ENCODE measurements around the gene PEAR1. TPM values are rescaled to one million over a fixed set of nuclear protein-coding genes. Genes with fewer than 3 reads are reported as not detected.

Gene PEAR1
- total RNA-seq, 1 experiment from 2014 or later = 11.9 TPM

DNA sequence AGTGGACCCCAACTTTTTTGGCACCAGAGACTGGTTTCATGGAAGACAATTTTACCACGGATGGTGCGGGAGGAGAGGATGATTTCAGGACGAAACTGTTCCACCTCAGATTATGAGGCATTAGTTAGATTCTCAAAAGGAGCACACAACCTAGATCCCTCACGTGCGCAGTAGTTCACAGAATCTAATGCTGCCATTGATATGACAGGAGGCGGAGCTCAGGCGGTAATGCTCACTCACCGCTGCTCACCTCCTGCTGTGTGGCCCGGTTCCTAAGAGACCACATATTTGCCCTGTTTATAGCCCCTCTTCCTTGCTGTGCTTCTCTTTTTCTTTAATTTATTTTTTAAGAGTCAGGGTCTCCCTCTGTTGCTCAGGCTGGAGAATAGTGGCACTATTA, 28.3 kb upstream of the PEAR1 start:
- no peaks in the 10 kb centered on the region for H3F3A ChIP-seq (ENCODE audit: low read length, unreplicated experiment)
- CTCF ChIA-PET = no interaction called here
- no peaks in the 10 kb centered on the region for H3K9me3 ChIP-seq (ENCODE audit: low read length)

DNA sequence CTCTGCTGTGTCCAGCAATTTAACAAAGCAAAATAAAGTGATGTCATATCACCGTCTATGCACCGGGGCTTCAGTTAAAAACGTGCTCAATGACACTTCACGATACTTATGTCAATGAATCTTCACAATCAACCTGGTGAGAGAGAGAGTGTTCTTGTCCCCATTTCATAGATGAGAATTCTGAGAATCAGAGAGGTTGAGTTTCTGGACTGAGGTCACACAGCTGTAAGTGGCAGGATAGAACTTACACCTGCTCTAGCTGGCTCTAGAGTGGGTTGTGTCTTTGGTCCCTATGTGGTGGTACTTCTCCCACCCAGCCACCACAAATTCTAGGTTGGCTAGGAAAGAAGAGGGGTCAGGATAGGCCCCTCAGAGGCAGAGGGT, 27.7 kb upstream of the PEAR1 start:
- Histone ChIP-seq H3F3A (ENCODE audit: low read length, unreplicated experiment) (no peaks in the 10 kb centered on the region), H3K9ac (ENCODE audit: low read length) (no peak overlapping the region), H3K9me2 (replicated peaks; ENCODE audit: low read length) (0 out of 2 replicates have a peak, but pooled peaks cover 4% of the 10 kb centered on the region), H3K9me3 (ENCODE audit: low read length) (no peaks in the 10 kb centered on the region), H3K79me2 (ENCODE audit: low read length) (no peaks in the 10 kb centered on the region), H3K4me1 (ENCODE audit: insufficient read depth, low read length) (peaks cover 15% of the 10 kb centered on the region), H3K27ac (ENCODE audit: low read length) (no peak overlapping the region), H3K4me2 (ENCODE audit: low read length) (no peak overlapping the region), H3K36me3 (ENCODE audit: low read depth, low read length) (no peaks in the 10 kb centered on the region), H3K27me3 (ENCODE audit: low read length) (peaks cover 10% of the 10 kb centered on the region), H4K20me1 (ENCODE audit: low read length) (no peaks in the 10 kb centered on the region), H2AFZ (ENCODE audit: low read length) (no peak overlapping the region), H3K4me3 (ENCODE audit: low read length) (no peak overlapping the region)
- BruUV-seq (replicated peaks) = no TSS peak
- ChIA-PET POLR2A (ENCODE audit: unreplicated experiment) (no interaction called here), CTCF (no interaction called here)
- TF ChIP-seq EZH2phosphoT487 (IDR thresholded peaks at IDR 0.05; ENCODE audit: borderline replicate concordance, low read length) (no peak), EZH2 (IDR thresholded peaks at IDR 0.05; ENCODE audit: low read length, unreplicated experiment) (no peak)
- TF ChIP-seq, protein P1, sequence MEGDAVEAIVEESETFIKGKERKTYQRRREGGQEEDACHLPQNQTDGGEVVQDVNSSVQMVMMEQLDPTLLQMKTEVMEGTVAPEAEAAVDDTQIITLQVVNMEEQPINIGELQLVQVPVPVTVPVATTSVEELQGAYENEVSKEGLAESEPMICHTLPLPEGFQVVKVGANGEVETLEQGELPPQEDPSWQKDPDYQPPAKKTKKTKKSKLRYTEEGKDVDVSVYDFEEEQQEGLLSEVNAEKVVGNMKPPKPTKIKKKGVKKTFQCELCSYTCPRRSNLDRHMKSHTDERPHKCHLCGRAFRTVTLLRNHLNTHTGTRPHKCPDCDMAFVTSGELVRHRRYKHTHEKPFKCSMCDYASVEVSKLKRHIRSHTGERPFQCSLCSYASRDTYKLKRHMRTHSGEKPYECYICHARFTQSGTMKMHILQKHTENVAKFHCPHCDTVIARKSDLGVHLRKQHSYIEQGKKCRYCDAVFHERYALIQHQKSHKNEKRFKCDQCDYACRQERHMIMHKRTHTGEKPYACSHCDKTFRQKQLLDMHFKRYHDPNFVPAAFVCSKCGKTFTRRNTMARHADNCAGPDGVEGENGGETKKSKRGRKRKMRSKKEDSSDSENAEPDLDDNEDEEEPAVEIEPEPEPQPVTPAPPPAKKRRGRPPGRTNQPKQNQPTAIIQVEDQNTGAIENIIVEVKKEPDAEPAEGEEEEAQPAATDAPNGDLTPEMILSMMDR (conservative IDR thresholded peaks at IDR 0.05; ENCODE audit: low read depth, low read length) = no peak
- intact Hi-C loops (cut with micrococcal nuclease) = no loop called here
- ATAC-seq (no peak), DNase-seq (no peak)

More for the DNA sequence above, 28.3 kb upstream of the PEAR1 start:
- ATAC-seq = no peak
- intact Hi-C loops (cut with micrococcal nuclease) = no loop called here
- TF ChIP-seq, protein P1 (conservative IDR thresholded peaks at IDR 0.05; ENCODE audit: low read depth, low read length) = no peak
- TF ChIP-seq EZH2 (IDR thresholded peaks at IDR 0.05; ENCODE audit: low read length, unreplicated experiment) (no peak), EZH2phosphoT487 (IDR thresholded peaks at IDR 0.05; ENCODE audit: borderline replicate concordance, low read length) (no peak)
- H3K27ac ChIP-seq (ENCODE audit: low read length) = no peak overlapping the region
- H3K9ac ChIP-seq (ENCODE audit: low read length) = no peak overlapping the region
- no peaks in the 10 kb centered on the region for H4K20me1 ChIP-seq (ENCODE audit: low read length)
- H3K36me3 ChIP-seq (ENCODE audit: low read depth, low read length) = no peaks in the 10 kb centered on the region
- POLR2A ChIA-PET (ENCODE audit: unreplicated experiment) = no interaction called here
- H3K27me3 ChIP-seq (ENCODE audit: low read length) = peaks cover 16% of the 10 kb centered on the region
- H3K4me3 ChIP-seq (ENCODE audit: low read length) = no peak overlapping the region
- no peak for DNase-seq
- H3K4me1 ChIP-seq (ENCODE audit: insufficient read depth, low read length) = peaks cover 18% of the 10 kb centered on the region
- no peak overlapping the region for H3K4me2 ChIP-seq (ENCODE audit: low read length)
- H3K9me2 ChIP-seq (replicated peaks; ENCODE audit: low read length) = 0 out of 2 replicates have a peak, but pooled peaks cover 4% of the 10 kb centered on the region
- H3K79me2 ChIP-seq (ENCODE audit: low read length) = no peaks in the 10 kb centered on the region
- BruUV-seq (replicated peaks) = no TSS peak
- H2AFZ ChIP-seq (ENCODE audit: low read length) = no peak overlapping the region

DNA sequence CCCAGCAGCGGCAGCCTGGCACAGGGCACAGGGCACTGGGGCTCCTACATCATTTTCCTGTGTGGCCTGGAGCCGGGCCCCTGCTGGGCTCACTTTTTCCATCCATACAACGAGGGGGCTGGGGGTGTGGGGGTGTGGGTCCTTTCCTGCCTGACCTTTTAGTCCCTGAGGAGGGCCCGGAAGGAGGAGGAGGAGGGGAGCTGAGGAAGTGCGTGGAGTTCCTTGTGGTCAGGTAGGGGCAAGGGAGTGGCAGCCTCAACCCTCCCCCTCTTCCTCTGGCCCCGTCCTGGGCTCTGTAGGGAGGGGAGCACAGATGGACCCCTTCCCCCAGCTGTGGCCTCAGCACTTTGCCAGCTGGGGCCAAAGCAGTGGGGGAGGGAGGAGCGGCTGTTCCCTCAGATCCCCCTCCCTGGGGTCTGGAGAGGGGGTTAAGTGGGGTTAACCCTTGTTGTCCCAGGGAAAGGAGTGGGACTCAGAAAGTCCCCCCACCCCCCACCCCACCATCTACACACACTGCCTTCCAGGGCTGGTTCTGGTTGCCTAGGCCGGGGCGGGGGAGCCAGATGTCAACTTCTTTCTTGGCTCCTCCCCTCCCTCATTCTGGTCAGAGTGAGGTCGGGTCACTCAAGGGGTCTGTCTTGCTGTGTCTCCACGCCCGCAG, 27.1 kb upstream of the PEAR1 start:
- H3K9me3 ChIP-seq (ENCODE audit: low read length) = no peaks in the 10 kb centered on the region
- H3K4me2 ChIP-seq (ENCODE audit: low read length) = no peak overlapping the region
- DNase-seq (no peak), ATAC-seq (no peak)
- no peaks in the 10 kb centered on the region for H3F3A ChIP-seq (ENCODE audit: low read length, unreplicated experiment)
- no peak overlapping the region for H3K27ac ChIP-seq (ENCODE audit: low read length)
- no peaks in the 10 kb centered on the region for H3K36me3 ChIP-seq (ENCODE audit: low read depth, low read length)
- POLR2A ChIA-PET (ENCODE audit: unreplicated experiment) = no interaction called here
- CTCF ChIA-PET = no interaction called here
- no TSS peak for BruUV-seq (replicated peaks)
- no peak overlapping the region for H2AFZ ChIP-seq (ENCODE audit: low read length)
- peaks cover 5% of the 10 kb centered on the region for H3K27me3 ChIP-seq (ENCODE audit: low read length)
- TF ChIP-seq EZH2 (IDR thresholded peaks at IDR 0.05; ENCODE audit: low read length, unreplicated experiment) = no peak
- TF ChIP-seq, protein P1 (conservative IDR thresholded peaks at IDR 0.05; ENCODE audit: low read depth, low read length) = no peak
- TF ChIP-seq EZH2phosphoT487 (IDR thresholded peaks at IDR 0.05; ENCODE audit: borderline replicate concordance, low read length) = no peak
- H4K20me1 ChIP-seq (ENCODE audit: low read length) = no peaks in the 10 kb centered on the region
- no peak overlapping the region for H3K4me3 ChIP-seq (ENCODE audit: low read length)
- peaks cover 16% of the 10 kb centered on the region for H3K4me1 ChIP-seq (ENCODE audit: insufficient read depth, low read length)
- H3K9me2 ChIP-seq (replicated peaks; ENCODE audit: low read length) = 0 out of 2 replicates have a peak, but pooled peaks cover 4% of the 10 kb centered on the region
- intact Hi-C loops (cut with micrococcal nuclease) = no loop called here
- no peak overlapping the region for H3K9ac ChIP-seq (ENCODE audit: low read length)
- no peaks in the 10 kb centered on the region for H3K79me2 ChIP-seq (ENCODE audit: low read length)
